Right ventricle myocardium inferior (tissue), 1 donor: ENCODE data around the gene FMNL2. TPM values are rescaled to one million over a fixed set of nuclear protein-coding genes. Genes with fewer than 3 reads are reported as not detected.
A peak's percentile ranks its signal among the peaks of the same experiment; 100 is the strongest.
"Not testable (repeated sequence)": the region's sequence is repeated elsewhere in the genome, so short reads cannot be mapped to it uniquely, and the experiment has no call there.

ENCODE experiments used
- ATAC-seq: fragments of 200-7000 bp; cut with Tn5 transposase; one replicate; pipeline ENCODE4 v1.9.1; 2020; ENCODE audit warnings: mild to moderate bottlenecking, moderate library complexity
- DNase-seq: peaks from one replicate; pipeline ENCODE4 v3.0.0; 2021; ENCODE audit errors: missing footprints
- intact Hi-C: fragments of 100-400 bp; cut with DNase I; formaldehyde crosslinking; loops from one replicate; pipeline ENCODE4 v1.11.0; 2022
- total RNA-seq: library from RNA; stranded (reverse); fragmentation: NEBNext Ultra II Directional; extraction: Animal tissue kit (Norgen Biotek cat#: 25700); gene quantifications from one replicate; pipeline ENCODE4 v1.2.1, GENCODE V29; 2021
- donor health status: DM: no; HTN: yes; CAD: no; lungs with severe emphysema.

FMNL2 gene
- total RNA-seq, 1 donor from 2014 or later, result 7.2 TPM

DNA sequence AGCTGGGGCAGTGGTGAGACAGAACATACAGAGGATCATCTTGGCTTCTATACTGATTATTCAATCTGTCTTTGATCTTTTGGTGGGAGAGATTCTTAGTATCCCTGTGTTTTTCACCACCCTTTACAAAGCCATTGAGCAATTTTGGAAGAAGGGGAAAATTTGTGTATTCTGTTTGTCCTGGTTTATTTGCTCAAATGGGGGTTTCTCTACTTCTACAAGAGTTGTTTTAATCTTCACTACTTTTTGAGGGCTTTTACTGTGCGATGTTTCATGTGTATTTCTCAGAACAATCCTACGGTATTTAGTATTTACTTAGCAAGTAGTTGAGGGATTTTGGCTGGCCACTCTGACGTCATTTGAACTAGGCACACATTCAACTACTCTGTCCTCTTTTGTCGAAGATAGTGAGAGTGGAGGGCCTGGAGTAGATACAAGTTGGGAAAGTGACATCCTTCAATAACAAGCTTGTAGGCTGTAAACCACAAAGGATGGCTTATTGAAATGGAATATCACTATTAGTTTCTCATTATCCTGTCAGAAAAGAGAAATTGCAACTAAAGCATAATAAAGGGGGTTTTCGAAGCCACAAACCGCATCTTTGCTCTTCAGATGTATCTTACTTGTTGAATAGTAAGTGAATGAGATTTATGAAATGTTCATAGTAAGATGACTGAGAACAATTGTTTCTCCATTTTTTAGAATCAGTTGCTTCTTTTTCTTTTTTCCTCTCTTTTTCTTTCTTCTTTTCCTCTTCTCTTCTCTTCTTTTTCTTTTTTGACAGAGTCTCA, 24.8 kb downstream of the FMNL2 start:
- no peak for DNase-seq
- peak; percentile 60 for ATAC-seq
- intact Hi-C loops, result no loop called here

DNA sequence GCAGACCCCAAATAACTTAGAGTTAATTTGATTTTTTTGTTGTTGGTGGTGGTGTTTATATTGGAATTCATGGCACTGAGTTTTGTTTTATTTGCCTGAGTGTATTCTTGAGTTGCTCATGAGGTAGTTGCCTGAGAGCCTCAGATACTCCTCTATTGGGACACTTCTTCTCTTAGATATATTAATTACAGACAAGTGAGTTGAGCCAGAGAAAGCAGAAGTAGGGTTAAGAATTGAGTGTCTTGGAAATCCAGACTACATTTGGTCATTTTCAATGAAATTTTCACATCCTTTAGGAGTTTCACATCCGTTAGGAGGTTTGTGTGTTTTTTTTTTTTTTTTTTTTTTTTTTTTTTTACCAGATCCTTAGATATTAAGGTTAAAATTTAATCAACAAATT, 29.0 kb downstream of the FMNL2 start:
- ATAC-seq (no peak), DNase-seq (no peak)
- intact Hi-C loops, result no loop called here

DNA sequence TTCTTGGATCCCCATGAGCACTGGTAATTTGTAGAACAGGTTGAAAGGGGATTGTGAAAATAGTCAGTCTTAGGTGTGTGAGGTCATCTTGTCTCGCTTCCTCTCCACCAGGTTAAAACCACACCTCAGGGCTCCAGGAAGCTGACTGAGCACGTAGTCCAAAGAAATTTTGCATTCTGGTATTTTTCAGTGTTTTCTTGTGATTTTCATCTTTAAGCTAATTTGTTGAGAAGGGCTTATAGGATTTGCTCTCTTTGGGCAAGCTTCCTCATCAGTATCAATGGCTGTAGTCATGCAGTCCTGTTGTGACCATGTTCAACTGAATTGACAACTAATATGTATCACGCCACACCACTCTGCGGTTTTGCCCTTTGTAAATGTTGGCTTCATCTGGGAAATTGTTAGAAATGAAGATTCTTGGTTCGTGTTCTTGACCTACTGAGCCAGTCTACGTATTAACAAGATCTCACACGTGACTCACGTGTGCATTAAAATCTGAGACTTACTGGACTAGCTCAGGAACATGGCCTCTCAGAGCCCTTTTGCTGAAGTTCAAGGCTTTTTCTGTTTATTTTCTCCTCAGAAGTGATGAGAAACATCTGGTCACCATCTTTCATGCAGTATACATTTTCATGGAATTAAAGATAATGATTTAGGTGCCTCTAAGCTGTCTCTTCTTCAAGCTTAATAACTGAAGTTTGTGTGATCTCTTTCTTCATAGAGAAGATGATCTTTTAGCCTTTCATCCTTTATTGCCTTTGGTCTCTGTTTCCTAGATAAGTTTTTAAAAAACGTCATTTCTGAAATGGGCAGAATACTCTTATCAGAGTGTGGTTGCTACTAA, 32.8 kb downstream of the FMNL2 start:
- ATAC-seq (no peak), DNase-seq (no peak)
- intact Hi-C loops, result no loop called here

DNA sequence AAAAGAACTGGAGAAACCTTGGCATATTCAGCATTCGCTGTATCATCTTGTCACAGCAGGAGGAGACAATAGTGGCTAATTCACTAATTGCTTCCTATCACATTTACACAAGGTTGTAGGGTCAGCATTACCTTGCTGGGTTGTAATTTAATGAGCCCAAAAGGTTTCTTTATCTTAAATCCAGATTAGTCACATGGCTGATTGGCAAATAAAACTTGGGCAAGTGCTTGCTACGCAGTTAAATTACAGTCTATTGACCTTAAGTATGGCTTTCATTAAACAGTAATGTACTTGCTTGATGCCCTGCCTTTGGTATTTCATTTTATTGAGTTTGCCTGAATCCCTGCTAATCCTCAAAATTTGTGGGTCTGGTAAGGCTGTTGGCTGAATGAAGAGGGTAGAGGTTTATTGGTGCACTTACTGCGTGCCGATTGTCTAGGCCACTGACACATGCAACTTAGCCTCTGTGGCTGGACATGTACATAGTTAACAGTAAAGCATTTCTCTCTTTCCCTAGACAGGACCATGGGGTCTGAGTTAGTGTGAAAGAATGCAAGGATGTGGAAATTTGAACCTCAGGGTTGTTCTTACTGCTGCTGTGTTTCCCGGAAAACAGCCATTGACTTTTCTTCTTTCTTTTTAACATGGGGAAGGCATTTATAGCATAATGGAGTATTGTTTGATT, 34.3 kb downstream of the FMNL2 start:
- intact Hi-C loops, result no loop called here
- no peak for ATAC-seq
- no peak for DNase-seq

DNA sequence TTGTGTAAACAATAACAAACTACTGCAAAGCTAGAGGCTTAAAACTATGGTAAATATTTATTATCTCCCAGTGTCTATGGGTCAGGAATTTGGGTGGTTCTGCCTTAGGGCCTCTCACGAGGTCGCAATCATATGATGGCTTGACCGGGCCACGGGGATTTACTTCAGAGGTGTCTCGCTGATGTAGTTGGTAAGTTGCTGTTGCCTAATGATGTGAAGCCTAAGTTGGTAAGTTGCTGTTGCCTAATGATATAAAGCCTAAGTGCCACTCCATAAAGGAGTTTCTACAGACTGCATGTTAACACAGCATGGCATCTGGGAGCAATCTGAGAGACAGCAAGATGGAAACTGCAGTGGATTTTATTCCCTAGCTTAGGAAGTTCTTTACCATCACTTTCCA, 35.8 kb downstream of the FMNL2 start:
- intact Hi-C loops, result no loop called here
- DNase-seq (peak; percentile 65), ATAC-seq (no peak)

DNA sequence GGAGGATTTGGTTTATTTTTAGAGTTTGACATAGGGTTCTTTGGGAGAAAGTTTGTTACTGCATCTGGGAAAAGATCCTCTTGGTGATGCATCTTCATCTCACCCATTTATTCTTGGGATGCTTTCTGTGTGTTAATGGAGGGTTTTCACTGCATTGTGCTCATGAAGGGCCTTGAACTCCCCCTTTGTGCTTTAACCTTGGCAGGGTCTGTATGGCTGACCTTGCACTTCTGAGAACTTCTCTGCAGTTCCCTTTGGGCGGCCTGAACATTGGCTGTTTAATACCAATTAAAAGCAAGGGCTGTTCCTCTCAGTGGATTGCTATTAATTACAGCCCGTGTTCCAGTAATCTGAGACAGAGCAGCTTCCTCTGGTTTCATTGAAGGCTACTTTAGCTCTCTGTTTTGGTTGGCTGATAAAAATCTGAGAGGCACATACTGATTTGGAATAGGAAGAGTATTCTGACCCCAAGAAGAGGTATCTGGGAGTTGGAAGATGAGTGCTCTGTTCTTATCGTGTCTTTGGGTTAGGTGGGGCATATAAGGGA, 37.5 kb downstream of the FMNL2 start:
- intact Hi-C loops, result no loop called here
- ATAC-seq, result no peak
- no peak for DNase-seq

DNA sequence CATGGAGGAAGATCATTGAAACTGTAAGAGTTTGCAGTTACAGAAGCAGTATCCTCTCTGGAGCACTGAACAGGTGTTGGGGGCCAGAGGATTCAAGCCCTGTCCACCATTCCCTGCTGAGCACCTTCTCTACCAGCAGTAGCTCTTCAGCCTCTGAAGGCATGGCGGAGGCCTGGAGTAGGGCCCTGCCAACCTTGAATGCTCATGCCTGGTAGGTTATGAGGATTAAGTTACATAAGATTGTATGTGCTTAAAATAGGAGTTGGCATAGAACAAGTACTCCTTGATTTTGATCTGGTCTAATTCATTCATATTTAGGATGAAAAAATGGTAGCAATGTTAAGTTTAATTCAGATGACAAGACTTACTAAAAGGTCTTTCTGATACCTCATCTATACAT, 40.2 kb downstream of the FMNL2 start:
- DNase-seq (no peak), ATAC-seq (no peak)
- intact Hi-C loops, result no loop called here

DNA sequence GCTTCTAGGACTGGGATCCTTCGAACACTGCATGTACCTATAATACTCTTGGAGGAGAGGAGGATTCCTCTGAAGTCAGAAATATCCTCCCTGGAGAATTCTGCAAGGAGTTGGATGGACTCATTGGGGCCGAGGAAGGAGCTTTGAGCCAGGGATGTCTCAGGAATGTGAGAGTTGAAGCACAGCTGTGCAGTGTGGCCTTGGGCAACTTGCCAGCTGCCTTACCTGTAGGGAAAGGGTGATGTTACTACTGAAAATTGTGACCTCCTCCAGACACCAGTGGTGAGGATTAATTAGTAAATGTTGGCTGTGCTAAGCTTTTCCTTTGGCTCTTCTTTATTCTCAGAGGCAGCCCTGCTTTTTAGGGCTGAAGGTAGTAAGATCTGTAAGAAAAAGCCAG, 41.4 kb downstream of the FMNL2 start:
- no peak for DNase-seq
- no peak for ATAC-seq
- intact Hi-C loops, result no loop called here

DNA sequence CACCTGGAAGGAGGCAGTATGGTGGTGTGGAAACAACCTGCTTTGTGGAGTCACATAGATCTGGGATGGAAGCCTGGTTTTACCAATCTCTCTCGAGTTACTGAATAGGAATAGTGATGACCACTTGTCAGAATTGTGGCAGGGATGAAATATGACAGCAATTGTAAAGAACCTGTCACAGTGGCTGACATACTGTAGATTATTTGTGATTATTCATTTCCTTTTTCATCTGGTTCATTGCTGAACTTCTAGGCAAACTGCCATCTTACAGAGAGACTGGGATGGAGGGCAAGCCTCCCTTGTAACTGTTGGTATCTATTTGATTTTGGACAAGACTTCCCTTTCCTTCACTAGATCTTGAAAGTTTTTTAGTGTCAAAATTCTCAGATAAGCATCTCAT, 42.0 kb downstream of the FMNL2 start:
- ATAC-seq, result no peak
- intact Hi-C loops, result no loop called here
- DNase-seq, result no peak

DNA sequence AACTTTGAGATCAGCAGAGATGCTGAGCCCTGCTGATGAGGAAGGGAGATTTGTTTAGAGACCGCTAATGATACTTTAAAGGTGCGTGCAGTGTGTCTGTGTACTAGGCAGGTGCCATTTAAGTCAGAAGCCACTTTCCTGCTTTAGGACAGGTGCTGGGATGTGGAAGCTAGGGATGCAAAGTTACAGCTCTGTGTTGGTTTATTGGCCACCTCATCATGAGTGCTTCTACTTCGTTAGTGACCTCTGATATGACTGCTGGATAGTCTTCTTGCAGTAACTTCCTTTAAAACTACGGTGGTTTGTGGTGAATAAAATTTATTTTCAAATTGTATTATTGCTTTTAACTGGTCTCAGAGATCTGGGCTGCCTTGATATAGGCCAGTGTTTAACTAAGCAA, 44.1 kb downstream of the FMNL2 start:
- ATAC-seq (no peak), DNase-seq (no peak)
- intact Hi-C loops, result no loop called here

DNA sequence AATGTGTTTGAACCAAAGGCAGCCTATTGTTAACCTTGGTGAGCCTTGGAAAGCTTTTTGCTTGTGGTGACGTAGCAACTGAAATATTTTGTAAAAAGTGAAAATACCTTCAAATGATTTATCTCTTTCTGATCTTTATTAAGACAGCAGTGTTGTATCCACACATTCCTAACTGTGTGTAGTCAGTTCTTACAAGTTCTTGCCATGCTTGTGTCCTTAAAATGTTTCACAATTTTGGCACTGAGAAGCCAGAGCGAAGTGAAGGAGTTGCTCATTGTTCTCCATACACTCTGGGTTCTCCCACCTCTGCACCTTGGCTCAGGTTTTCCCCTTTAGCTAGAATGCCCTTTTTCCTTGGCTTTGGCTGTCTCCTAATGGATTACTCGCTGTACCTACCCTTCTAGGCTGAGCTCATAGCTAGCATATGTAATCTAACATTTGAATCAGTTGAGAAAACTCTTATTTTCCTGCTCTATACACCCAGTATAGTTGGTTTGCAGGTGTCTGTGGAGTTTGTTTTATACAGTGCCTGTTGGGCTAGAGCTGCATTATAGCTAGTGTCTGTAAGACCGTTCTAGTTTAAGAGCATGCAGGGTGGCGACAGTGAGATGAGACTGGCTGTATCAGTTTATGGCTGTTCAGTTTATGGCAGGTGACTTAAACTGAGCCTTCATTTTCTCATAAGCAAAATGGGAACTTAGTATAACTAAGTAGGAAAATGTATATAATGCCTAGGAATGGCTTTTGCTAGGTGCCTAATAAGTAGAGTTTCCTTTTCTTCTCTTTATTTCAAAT, 45.5 kb downstream of the FMNL2 start:
- no peak for DNase-seq
- intact Hi-C loops, result no loop called here
- ATAC-seq, result no peak

DNA sequence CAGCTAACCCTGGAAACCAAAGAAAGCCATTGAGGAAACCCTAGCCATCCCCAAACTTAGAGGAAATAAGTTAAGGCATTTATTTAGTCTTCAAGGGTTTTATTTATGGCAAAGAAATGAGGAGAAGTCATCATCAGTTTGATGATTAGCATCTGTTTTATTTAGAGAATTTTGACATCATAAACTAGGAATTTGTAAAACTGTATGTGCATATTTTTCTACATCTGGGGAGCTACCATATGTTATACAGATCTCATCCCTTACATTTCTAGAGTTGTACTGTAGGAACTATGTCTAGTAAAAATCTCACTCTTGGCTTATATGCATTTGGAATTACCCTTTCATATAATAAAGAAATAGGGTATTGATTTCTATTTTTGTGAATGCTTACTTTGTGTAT, 48.7 kb downstream of the FMNL2 start:
- ATAC-seq, result no peak
- intact Hi-C loops, result no loop called here

DNA sequence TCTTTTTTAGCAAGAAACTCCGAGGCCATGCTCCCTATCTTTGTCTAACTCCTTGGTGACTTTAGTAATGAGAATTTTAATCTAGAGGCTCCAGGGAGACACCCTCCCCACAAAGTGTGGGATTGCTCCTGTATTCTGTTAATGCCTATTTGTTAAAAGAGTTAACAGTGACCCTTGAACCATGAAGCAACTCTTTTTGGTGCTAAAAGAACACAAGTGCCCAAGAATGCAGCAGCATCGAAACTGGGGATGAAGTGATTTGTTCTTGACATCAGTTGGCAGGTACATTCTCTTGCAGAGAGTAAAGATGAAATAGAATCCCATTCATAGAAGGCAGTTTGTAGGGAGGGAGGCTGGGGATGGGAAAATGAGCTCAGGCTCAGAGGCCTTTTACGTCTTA, 50.0 kb downstream of the FMNL2 start:
- ATAC-seq (no peak), DNase-seq (no peak)
- intact Hi-C loops, result no loop called here

More for the DNA sequence above, 48.7 kb downstream of the FMNL2 start:
- no peak for DNase-seq

DNA sequence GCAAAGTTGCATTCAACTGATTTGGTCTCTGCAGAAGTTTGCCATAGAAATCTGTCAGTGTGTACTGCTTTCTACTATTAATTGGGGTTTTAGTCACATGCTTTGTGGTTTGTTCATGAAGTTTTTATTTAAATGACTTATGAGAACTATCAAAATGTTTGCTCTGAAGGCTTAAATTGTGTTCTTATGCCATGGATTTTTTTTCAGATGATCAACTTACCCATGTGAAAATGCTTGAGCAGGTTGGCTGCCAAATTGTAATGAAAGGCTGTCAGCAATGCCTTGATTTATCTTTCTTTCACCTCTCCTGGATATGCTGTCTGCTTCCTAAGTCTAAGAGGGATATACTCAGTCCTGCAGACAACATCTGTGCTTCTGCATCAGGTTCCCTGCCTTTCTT, 50.7 kb downstream of the FMNL2 start:
- intact Hi-C loops, result no loop called here
- ATAC-seq, result no peak
- DNase-seq, result no peak

DNA sequence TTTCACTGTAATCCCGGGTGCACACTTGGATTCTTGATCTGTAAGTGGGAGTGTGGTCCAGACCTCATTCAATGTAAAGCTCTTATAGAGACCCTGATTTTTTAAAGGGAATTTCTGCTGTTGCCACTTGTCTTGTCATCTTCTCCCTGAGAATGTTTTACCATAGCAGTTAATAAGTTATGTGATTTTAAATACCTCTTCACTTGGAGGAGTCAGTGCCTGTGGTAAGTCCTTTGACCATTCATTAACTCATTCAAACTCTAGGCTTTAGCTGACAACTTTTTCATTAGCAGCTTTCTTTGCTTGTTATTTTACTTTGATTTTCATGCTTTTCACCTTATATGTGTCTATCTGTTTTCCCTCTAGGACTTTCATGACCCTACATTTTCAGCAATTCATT, 51.3 kb downstream of the FMNL2 start:
- DNase-seq (no peak), ATAC-seq (no peak)
- intact Hi-C loops, result no loop called here

DNA sequence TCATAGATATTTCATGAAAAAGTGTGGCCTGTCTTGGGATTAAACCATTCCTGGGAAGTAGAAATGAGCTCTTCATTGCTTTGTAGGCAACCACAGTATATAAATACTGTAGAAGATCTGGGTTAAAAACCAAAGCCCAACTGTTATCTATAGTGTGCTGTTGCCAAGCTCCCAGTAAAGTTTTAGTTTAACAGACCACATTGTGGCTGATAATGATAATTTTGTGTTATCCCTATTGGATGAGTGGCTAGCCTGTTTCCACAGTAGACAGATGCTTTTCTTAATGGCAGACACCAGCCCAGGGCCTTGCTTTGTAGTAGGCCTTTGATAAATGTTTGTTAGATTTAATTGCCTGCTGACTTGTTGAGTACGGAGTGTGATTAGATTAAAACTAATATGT, 52.1 kb downstream of the FMNL2 start:
- DNase-seq (no peak), ATAC-seq (no peak)
- intact Hi-C loops, result no loop called here

DNA sequence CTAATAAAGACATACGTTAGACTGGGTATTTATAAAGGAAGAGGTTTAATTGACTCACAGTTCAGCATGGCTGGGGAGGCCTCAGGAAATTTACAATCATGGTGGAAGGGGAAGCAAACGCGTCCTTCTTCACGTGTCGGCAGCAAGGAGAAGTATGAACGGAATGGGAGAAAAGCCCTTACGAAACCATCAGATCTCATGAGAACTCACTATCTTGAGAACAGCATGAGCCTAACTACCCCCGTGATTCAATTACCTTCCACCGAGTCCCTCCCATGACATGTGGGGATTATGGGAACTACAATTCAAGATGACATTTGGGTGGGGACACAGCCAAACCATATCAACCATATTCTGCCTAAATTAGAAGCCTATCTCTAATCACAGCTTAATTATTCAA, 53.3 kb downstream of the FMNL2 start:
- intact Hi-C loops, result not testable (repeated sequence)

DNA sequence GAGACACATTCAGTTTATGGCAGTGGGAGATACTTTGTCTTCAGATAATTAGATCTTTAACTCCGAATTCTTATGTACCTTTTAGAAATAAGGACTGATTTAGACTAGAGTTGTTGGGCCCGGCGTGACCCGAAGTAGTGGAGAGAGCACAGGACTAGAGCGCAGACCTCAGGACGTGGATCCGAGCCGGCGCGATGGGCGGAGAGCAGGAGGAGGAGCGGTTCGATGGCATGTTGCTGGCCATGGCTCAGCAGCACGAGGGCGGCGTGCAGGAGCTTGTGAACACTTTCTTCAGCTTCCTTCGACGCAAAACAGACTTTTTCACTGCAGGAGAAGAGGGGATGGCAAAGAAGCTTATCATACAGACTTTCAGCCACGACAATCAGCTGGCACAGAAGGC, 54.5 kb downstream of the FMNL2 start:
- intact Hi-C loops, result no loop called here
- DNase-seq (peak; percentile 39), ATAC-seq (no peak)

More for the DNA sequence above, 53.3 kb downstream of the FMNL2 start:
- not testable (repeated sequence) for ATAC-seq, DNase-seq

DNA sequence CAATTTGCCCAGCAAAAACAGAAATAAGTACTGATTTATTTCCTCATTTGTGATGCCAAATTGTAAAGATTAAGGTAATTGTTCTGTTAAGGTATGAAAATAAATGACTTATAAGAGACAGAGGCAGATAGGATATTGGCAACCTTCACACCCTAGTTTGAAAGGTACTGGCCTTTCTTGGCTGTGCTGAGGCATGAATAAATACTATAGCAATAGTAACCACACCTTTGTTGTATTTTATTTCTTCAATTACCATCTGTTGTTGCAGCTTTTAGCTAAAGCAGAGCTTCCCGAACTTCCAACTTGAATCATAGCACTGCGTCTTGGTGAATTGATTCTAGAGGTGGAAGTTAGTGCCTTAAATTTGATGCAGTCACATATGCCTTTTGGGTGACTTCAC, 55.9 kb downstream of the FMNL2 start:
- ATAC-seq (no peak), DNase-seq (no peak)
- intact Hi-C loops, result no loop called here
